HCT116 (cell line): ENCODE measurements around the gene WDR43. TPM values are rescaled to one million over a fixed set of nuclear protein-coding genes. Genes with fewer than 3 reads are reported as not detected.

Experiments used
- ATAC-seq: fragments of 200-7000 bp; cut with Tn5 transposase; 2 replicates; pipeline ENCODE4 v1.9.1; 2020; ENCODE audit warnings: mild to moderate bottlenecking, moderate library complexity
- BruUV-seq: library from RNA; stranded (reverse); fragments of 400-500 nt; replicated peaks from 2 replicates; lab custom pipeline; 2021; lab: Mats Ljungman, UMichigan
- CTCF ChIA-PET: fragments of 300-600 bp; sonication (Branson Sonifier 250); formaldehyde crosslinking; loops from one replicate; lab custom pipeline; 2021; ENCODE audit warnings: antibody characterized with exemption; lab: Charles Lee
- POLR2A ChIA-PET: fragments of 300-600, 350-600 bp; sonication (Branson Sonifier 250); formaldehyde crosslinking; loops from one replicate; lab custom pipeline; 2021; ENCODE audit warnings: antibody characterized with exemption; lab: Charles Lee
- RAD21 ChIA-PET, 2 experiments: fragments of 300-600 bp; sonication (Branson Sonifier 250); formaldehyde crosslinking; loops; one replicate each; lab custom pipeline; 2023; ENCODE audit warnings: low total read pairs in 2 of 2; ENCODE audit not compliant: uncharacterized antibody in 2 of 2, unreplicated experiment in 2 of 2, low non-redundant PET in 1 of 2; lab: Charles Lee
- DNase-seq: peaks from one replicate; pipeline ENCODE4 v3.0.0-alpha.2; 2010; ENCODE audit warnings: low read depth, low spot score
- H2AFZ ChIP-seq: fragments of 200-600 bp; shearing (Covaris generic), sonication (generic); 2 replicates; pipeline ENCODE4 v1.6.1; 2017; ENCODE audit warnings: low read depth, mixed run types, mixed read lengths, antibody characterized with exemption, low read length; ENCODE audit not compliant: poor library complexity, severe bottlenecking
- H3K27ac ChIP-seq: 2 replicates; pipeline ENCODE4 v1.5.1; 2012; ENCODE audit warnings: low read depth, low read length
- H3K27me3 ChIP-seq: fragments of 200-600 bp; sonication (generic); 2 replicates; pipeline ENCODE4 v1.6.1; 2016; ENCODE audit warnings: mixed run types, low read length, mixed read lengths; ENCODE audit not compliant: insufficient read depth
- H3K36me3 ChIP-seq, 2 experiments: fragments of 200-500 bp in 1 of 2; fragments of 200-600 bp in 1 of 2; sonication (Bioruptor generic) in 1 of 2; sonication (generic) in 1 of 2; 2 replicates each; pipeline versions ENCODE4 v1.5.1 to v1.6.1; 2014 to 2016; ENCODE audit warnings: low read length in 2 of 2, inconsistent platforms in 1 of 2, mixed read lengths in 1 of 2, mixed run types in 1 of 2; ENCODE audit not compliant: insufficient read depth in 2 of 2, control insufficient read depth in 1 of 2
- H3K4me1 ChIP-seq, 2 experiments: fragments of 200-600 bp in 1 of 2; sonication (generic) in 1 of 2; 2 replicates each; pipeline versions ENCODE4 v1.5.1 to v1.6.1; 2012 to 2017; ENCODE audit warnings: low read length in 2 of 2, inconsistent platforms in 1 of 2, mild to moderate bottlenecking in 1 of 2, mixed read lengths in 1 of 2, mixed run types in 1 of 2, moderate library complexity in 1 of 2; ENCODE audit not compliant: insufficient read depth in 2 of 2, control insufficient read depth in 1 of 2
- H3K4me2 ChIP-seq: fragments of 200-600 bp; sonication (generic); 2 replicates; pipeline ENCODE4 v1.6.1; 2017; ENCODE audit warnings: mixed run types, low read length, mixed read lengths
- H3K4me3 ChIP-seq, 2 experiments: fragments of 200-600 bp in 1 of 2; sonication (generic) in 1 of 2; replicated peaks in 1 of 2; 2 replicates each; pipeline ENCODE4 v1.5.1; 2011 to 2016; ENCODE audit warnings: low read length in 2 of 2, control low read depth in 1 of 2, low read depth in 1 of 2, mild to moderate bottlenecking in 1 of 2, mixed read lengths in 1 of 2, mixed run types in 1 of 2
- H3K79me2 ChIP-seq: fragments of 200-600 bp; sonication (generic); 2 replicates; pipeline ENCODE4 v1.6.1; 2017; ENCODE audit warnings: mild to moderate bottlenecking, mixed run types, low read length, moderate library complexity, mixed read lengths; ENCODE audit not compliant: insufficient read depth
- H3K9ac ChIP-seq: fragments of 200-600 bp; sonication (generic); 2 replicates; pipeline ENCODE4 v1.6.1; 2016; ENCODE audit warnings: low read length, mixed read lengths
- H3K9me2 ChIP-seq: fragments of 200-600 bp; sonication (generic), shearing (Covaris generic); 2 replicates; pipeline ENCODE4 v1.6.1; 2017; ENCODE audit warnings: mixed run types, mild to moderate bottlenecking, moderate library complexity; ENCODE audit not compliant: insufficient read depth
- H3K9me3 ChIP-seq, 2 experiments: fragments of 200-500 bp in 1 of 2; fragments of 200-600 bp in 1 of 2; sonication (Bioruptor generic) in 1 of 2; sonication (generic) in 1 of 2; 2 replicates each; pipeline ENCODE4 v1.6.1; 2014 to 2017; ENCODE audit warnings: low read length in 2 of 2, mixed read lengths in 2 of 2, inconsistent platforms in 1 of 2, low read depth in 1 of 2, mild to moderate bottlenecking in 1 of 2, mixed run types in 1 of 2, moderate library complexity in 1 of 2; ENCODE audit not compliant: control insufficient read depth in 1 of 2, insufficient read depth in 1 of 2
- H4K20me1 ChIP-seq: fragments of 200-600 bp; sonication (generic), shearing (Covaris generic); 2 replicates; pipeline ENCODE4 v1.6.1; 2017; ENCODE audit warnings: mixed run types, mild to moderate bottlenecking, moderate library complexity; ENCODE audit not compliant: insufficient read depth
- ATF3 ChIP-seq: IDR thresholded peaks from 2 replicates; pipeline ENCODE4 v1.6.1; 2012
- ELF1 ChIP-seq: IDR thresholded peaks from 2 replicates; pipeline ENCODE4 v1.6.1; 2012; ENCODE audit warnings: low read depth, borderline replicate concordance
- EZH2phosphoT487 ChIP-seq: fragments of 200-600 bp; IDR thresholded peaks from 2 replicates; pipeline ENCODE4 v1.6.1; 2018; ENCODE audit warnings: antibody characterized with exemption, borderline replicate concordance
- JUND ChIP-seq: IDR thresholded peaks from 2 replicates; pipeline ENCODE4 v1.6.1; 2012
- POLR2AphosphoS5 ChIP-seq: IDR thresholded peaks from 2 replicates; pipeline ENCODE4 v1.6.1; 2011; ENCODE audit warnings: mild to moderate bottlenecking, low read depth, low read length, moderate library complexity
- RAD21 ChIP-seq: IDR thresholded peaks from 2 replicates; pipeline ENCODE4 v1.6.1; 2012; ENCODE audit warnings: low read depth, mild to moderate bottlenecking
- SIN3A ChIP-seq: IDR thresholded peaks from 2 replicates; pipeline ENCODE4 v1.6.1; 2012; ENCODE audit warnings: low read depth
- SRF ChIP-seq: IDR thresholded peaks from 2 replicates; pipeline ENCODE4 v1.6.1; 2012; ENCODE audit warnings: low read depth
- TCF7L2 ChIP-seq: IDR thresholded peaks from 2 replicates; pipeline ENCODE4 v1.7.0; 2011; ENCODE audit warnings: borderline replicate concordance, inconsistent platforms; ENCODE audit not compliant: insufficient read depth, insufficient read length; ENCODE audit errors: extremely low read depth
- ZFX ChIP-seq: fragments of 450-650 bp; IDR thresholded peaks from 2 replicates; pipeline ENCODE4 v1.6.1; 2017
- intact Hi-C: fragments of 100-400 bp; cut with micrococcal nuclease; formaldehyde crosslinking; loops from 2 replicates; pipeline ENCODE4 v1.10.0; 2022
- total RNA-seq: library from RNA; stranded (reverse); gene quantifications from one replicate; pipeline ENCODE4 v1.2.1, GENCODE V29; 2021; ENCODE audit not compliant: unreplicated experiment
- TF ChIP-seq, protein P1 (sequence below), 3 experiments: fragments of 200-600 bp in 1 of 3; sonication (generic) in 1 of 3; IDR thresholded peaks in 2 of 3; conservative IDR thresholded peaks in 1 of 3; 2 replicates each; pipeline ENCODE4 v1.5.1; 2012 to 2017; ENCODE audit warnings: low read depth in 2 of 3, low read length in 2 of 3, antibody characterized with exemption in 1 of 3, borderline replicate concordance in 1 of 3, control low read depth in 1 of 3, mild to moderate bottlenecking in 1 of 3, mixed read lengths in 1 of 3, mixed run types in 1 of 3, moderate library complexity in 1 of 3; ENCODE audit not compliant: insufficient read depth in 1 of 3

WDR43 gene
- total RNA-seq, 1 experiment from 2014 or later, result 119 TPM

DNA sequence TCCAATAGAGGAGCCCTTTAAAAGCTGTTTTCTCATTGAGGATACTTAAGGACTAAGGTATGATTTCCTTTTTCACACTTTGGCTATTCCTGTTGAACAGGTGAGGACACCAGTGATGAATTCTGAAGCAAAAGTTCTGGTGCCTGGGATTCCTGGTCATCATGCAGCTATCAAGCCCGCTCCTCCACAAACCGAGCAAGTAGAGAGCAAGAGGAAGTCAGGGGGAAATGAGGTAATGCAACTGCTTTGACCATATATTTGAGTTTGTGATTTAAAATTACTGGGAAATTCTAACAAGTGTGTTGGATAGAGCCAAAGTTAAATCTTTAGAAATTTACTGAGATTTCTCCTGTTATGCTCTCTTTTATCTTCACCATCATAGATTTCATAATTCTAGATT lies 33.0 kb downstream of the WDR43 start:
- no peak overlapping the region for H3K27ac ChIP-seq
- intact Hi-C loops, result no loop called here

DNA sequence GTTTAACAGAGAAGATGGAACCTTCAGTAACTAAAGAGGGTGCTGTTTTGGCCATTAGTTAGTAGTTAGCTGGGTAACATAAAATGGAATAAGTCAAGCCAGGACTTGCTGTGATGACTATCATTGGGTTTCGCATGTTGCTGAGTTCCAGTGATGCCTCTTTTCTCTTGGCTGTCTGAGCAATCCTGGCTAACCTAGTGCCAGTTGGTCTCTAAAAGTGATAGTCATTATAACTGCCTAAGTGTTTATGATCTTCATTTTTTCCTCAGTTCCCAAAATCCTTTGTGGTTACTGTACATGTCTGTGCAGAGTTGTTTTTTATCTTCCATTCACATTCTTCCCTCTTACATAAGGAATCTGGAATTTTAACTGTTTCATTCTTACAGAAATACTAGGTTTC lies 33.4 kb downstream of the WDR43 start:
- POLR2A ChIA-PET, result no interaction called here

More for the DNA sequence above, 33.0 kb downstream of the WDR43 start:
- Histone ChIP-seq H3K4me1 (no peaks in the 10 kb centered on the region), H3K27me3 (no peaks in the 10 kb centered on the region)
- TF ChIP-seq SRF, result no peak
- TF ChIP-seq POLR2AphosphoS5, result no peak
- no peak for TF ChIP-seq JUND
- TF ChIP-seq, protein P1, sequence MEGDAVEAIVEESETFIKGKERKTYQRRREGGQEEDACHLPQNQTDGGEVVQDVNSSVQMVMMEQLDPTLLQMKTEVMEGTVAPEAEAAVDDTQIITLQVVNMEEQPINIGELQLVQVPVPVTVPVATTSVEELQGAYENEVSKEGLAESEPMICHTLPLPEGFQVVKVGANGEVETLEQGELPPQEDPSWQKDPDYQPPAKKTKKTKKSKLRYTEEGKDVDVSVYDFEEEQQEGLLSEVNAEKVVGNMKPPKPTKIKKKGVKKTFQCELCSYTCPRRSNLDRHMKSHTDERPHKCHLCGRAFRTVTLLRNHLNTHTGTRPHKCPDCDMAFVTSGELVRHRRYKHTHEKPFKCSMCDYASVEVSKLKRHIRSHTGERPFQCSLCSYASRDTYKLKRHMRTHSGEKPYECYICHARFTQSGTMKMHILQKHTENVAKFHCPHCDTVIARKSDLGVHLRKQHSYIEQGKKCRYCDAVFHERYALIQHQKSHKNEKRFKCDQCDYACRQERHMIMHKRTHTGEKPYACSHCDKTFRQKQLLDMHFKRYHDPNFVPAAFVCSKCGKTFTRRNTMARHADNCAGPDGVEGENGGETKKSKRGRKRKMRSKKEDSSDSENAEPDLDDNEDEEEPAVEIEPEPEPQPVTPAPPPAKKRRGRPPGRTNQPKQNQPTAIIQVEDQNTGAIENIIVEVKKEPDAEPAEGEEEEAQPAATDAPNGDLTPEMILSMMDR (IDR thresholded peaks at IDR 0.05 in 2 of 3, conservative IDR thresholded peaks at IDR 0.05 in 1 of 3; ENCODE audit: borderline replicate concordance in 1 of 3, insufficient read depth in 1 of 3, low read depth in 2 of 3, low read length in 2 of 3), result no peak
- TF ChIP-seq ELF1, result no peak
- TF ChIP-seq TCF7L2, result no peak
- TF ChIP-seq, all 23 proteins: peak for 0
- no peaks in the 10 kb centered on the region for H3K9me2 ChIP-seq
- H3K36me3 ChIP-seq, result peaks cover 77 to 84% of the 10 kb centered on the region in 2 experiments
- peaks cover 23% of the 10 kb centered on the region; the same call in 1 of the 2 replicates for H4K20me1 ChIP-seq
- H3K79me2 ChIP-seq, result peaks cover 100% of the 10 kb centered on the region
- H3K9me3 ChIP-seq, result no peaks in the 10 kb centered on the region
- ChIA-PET POLR2A (no interaction called here), CTCF (no interaction called here), RAD21 (no interaction called here)
- no peak overlapping the region for H2AFZ ChIP-seq
- H3K9ac ChIP-seq, result no peak overlapping the region
- DNase-seq (no peak), ATAC-seq (no peak)
- no peak overlapping the region for H3K4me3 ChIP-seq
- H3K4me2 ChIP-seq, result no peak overlapping the region
- no TSS peak for BruUV-seq

More for the DNA sequence above, 33.4 kb downstream of the WDR43 start:
- DNase-seq, result no peak
- no peak overlapping the region for H3K27ac ChIP-seq
- no peak overlapping the region for H3K4me2 ChIP-seq
- peaks cover 76 to 80% of the 10 kb centered on the region in 2 experiments for H3K36me3 ChIP-seq
- no peak overlapping the region for H3K4me3 ChIP-seq
- CTCF ChIA-PET, result no interaction called here
- BruUV-seq, result no TSS peak
- H3K9me2 ChIP-seq, result no peaks in the 10 kb centered on the region
- no peak overlapping the region for H3K9ac ChIP-seq
- TF ChIP-seq RAD21, result no peak
- TF ChIP-seq EZH2phosphoT487, result no peak
- TF ChIP-seq ATF3, result no peak
- no peak for TF ChIP-seq SIN3A
- no peak for TF ChIP-seq ZFX
- ATAC-seq, result no peak
- RAD21 ChIA-PET, result no interaction called here
- no peak overlapping the region for H2AFZ ChIP-seq
- H3K4me1 ChIP-seq, result no peaks in the 10 kb centered on the region
- H3K9me3 ChIP-seq, result no peaks in the 10 kb centered on the region
- H3K79me2 ChIP-seq, result peaks cover 100% of the 10 kb centered on the region
- H4K20me1 ChIP-seq, result peaks cover 20% of the 10 kb centered on the region; the same call in 1 of the 2 replicates
- no peaks in the 10 kb centered on the region for H3K27me3 ChIP-seq
- intact Hi-C loops, result no loop called here
